Measurements from ENCODE around the gene CSF1R.
"Not testable (repeated sequence)": the region's sequence is repeated elsewhere in the genome, so short reads cannot be mapped to it uniquely, and the experiment has no call there.

The CSF1R gene

DNA sequence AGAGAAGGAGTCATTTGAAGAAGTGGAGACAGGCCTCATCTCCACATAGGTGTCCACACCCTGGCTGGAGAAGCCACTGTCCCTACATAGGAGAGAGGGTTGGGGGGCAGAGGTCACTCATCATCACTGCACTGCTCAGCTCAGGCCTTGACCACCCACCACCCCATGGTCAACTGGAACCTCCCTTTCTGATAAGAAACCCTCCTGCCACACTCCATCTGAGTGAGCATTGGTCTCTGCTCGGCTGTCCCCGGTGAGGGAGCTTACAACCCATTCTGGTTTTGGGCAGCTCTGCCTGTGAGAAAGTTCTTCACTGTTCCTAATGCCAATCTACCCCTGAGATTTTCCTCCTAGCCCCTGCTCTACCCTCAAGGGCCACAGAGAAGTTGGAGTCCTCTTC lies 28.8 kb downstream of the CSF1R start:
- Histone ChIP-seq H3K36me3 (ENCODE audit: insufficient read depth, low read length) (peaks cover 22% of the 10 kb centered on the region), H3K9me3 (ENCODE audit: low read length) (no peaks in the 10 kb centered on the region), H3K4me1 (ENCODE audit: insufficient read depth, low read length) (no peaks in the 10 kb centered on the region), H2AFZ (ENCODE audit: low read depth, low read length) (no peak overlapping the region), H3K4me3 (ENCODE audit: low read length) (no peak overlapping the region), H3K27me3 (ENCODE audit: insufficient read depth, low read length) (no peaks in the 10 kb centered on the region)

DNA sequence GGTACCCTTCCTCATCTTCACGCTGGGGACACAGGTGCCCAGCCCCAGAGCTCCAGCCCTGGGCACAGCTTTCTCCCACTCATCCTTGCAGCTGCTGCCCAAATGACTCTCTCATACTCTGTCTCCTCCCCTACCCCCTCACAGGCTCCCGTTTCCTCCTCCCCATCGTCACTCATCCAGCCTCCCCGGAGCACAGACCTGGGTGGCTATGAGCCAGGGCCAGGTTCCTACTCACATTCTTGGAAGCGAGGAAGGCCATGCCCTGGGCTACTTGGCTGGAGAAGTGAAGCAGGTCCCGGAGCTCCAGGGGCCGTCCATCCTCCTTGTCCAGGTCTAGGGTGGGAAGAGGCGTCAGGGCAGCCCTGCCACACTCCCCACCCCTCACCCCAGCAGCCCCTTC lies 29.3 kb downstream of the CSF1R start:
- H3K4me3 ChIP-seq (ENCODE audit: low read length): no peak overlapping the region
- H3K36me3 ChIP-seq (ENCODE audit: insufficient read depth, low read length): peaks cover 26% of the 10 kb centered on the region
- H2AFZ ChIP-seq (ENCODE audit: low read depth, low read length): no peak overlapping the region
- no peaks in the 10 kb centered on the region for H3K27me3 ChIP-seq (ENCODE audit: insufficient read depth, low read length)
- H3K4me1 ChIP-seq (ENCODE audit: insufficient read depth, low read length): no peaks in the 10 kb centered on the region
- H3K9me3 ChIP-seq (ENCODE audit: low read length): no peaks in the 10 kb centered on the region

DNA sequence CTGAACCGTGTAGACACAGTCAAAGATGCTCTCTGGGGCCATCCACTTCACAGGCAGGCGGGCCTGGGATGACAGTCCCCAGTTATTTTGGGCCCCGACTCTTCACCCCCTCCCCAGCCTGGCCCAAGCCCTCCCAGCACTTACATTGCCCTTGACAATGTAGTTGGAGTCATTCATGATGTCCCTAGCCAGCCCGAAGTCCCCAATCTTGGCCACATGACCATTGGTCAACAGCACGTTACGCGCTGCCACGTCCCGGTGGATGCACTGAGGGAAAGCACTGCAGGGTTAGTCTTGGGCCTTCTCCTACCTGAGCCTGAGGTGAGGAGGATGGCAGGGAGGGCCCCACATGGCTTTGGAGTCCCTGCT lies 30.3 kb downstream of the CSF1R start:
- no peak overlapping the region for H2AFZ ChIP-seq (ENCODE audit: low read depth, low read length)
- H3K9me3 ChIP-seq (ENCODE audit: low read length): no peaks in the 10 kb centered on the region
- no peaks in the 10 kb centered on the region for H3K27me3 ChIP-seq (ENCODE audit: insufficient read depth, low read length)
- H3K36me3 ChIP-seq (ENCODE audit: insufficient read depth, low read length): peaks cover 36% of the 10 kb centered on the region
- no peak overlapping the region for H3K4me3 ChIP-seq (ENCODE audit: low read length)
- no peaks in the 10 kb centered on the region for H3K4me1 ChIP-seq (ENCODE audit: insufficient read depth, low read length)

DNA sequence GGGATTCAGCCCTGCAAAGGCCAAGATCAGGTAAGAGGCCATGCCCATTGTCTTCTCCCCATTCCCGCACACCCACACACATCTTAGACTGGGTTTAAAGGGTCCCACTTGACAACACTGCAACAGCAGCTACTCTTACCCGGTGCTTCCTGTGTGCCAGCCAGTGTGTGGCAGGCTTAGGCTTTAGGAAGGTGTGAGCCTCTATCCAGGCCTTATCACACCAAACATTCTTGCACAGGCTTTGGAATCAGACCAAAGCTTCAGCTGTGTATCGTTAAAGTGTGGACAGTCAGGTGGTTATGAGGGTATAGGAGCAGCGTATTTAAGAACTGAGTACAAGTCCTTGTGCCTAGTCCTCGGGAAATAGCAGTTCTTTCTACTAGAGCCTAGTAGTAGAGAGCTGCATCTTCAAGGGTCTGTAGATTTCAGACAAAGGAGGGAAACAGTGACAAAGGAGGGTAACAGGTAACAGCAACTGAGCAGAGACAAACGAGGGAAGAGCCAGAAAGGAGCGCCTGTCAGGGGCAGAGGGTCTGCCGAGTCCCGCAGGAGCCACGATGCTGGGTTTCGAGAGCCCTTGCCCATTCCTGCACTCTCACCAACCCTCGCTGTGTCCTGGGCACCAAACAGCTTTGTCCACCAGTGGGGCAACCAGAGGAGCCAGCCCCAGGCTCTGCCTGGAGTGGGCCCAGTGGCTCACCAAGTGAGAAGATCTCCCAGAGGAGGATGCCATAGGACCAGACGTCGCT lies 30.9 kb downstream of the CSF1R start:
- Histone ChIP-seq H3K9me3 (ENCODE audit: low read length) (no peaks in the 10 kb centered on the region), H3K36me3 (ENCODE audit: insufficient read depth, low read length) (peaks cover 42% of the 10 kb centered on the region), H3K27me3 (ENCODE audit: insufficient read depth, low read length) (no peaks in the 10 kb centered on the region), H3K4me1 (ENCODE audit: insufficient read depth, low read length) (no peaks in the 10 kb centered on the region), H3K4me3 (ENCODE audit: low read length) (no peak overlapping the region), H2AFZ (ENCODE audit: low read depth, low read length) (no peak overlapping the region)

DNA sequence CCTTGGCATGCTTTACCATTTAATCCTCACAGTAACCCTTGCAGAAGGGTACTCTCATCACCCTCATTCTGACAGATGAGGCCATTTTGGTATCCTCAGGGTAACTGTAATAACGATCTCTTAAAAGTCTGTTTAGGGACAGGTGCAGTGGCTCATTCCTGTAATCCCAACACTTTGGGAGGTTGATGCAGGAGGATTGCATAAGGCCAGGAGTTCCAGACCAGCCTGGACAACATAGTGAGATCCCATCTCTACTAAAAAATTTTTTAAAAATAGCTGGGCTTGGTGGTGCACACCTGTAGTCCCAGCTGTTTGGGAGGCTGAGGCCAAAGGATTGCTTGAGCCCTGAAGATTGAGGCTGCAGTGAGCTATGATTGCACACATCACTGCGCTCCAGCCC lies 31.8 kb downstream of the CSF1R start:
- Histone ChIP-seq H3K27me3 (ENCODE audit: insufficient read depth, low read length) (no peaks in the 10 kb centered on the region), H3K36me3 (ENCODE audit: insufficient read depth, low read length) (peaks cover 51% of the 10 kb centered on the region), H3K4me3 (ENCODE audit: low read length) (no peak overlapping the region), H2AFZ (ENCODE audit: low read depth, low read length) (no peak overlapping the region), H3K9me3 (ENCODE audit: low read length) (no peaks in the 10 kb centered on the region), H3K4me1 (ENCODE audit: insufficient read depth, low read length) (no peaks in the 10 kb centered on the region)

DNA sequence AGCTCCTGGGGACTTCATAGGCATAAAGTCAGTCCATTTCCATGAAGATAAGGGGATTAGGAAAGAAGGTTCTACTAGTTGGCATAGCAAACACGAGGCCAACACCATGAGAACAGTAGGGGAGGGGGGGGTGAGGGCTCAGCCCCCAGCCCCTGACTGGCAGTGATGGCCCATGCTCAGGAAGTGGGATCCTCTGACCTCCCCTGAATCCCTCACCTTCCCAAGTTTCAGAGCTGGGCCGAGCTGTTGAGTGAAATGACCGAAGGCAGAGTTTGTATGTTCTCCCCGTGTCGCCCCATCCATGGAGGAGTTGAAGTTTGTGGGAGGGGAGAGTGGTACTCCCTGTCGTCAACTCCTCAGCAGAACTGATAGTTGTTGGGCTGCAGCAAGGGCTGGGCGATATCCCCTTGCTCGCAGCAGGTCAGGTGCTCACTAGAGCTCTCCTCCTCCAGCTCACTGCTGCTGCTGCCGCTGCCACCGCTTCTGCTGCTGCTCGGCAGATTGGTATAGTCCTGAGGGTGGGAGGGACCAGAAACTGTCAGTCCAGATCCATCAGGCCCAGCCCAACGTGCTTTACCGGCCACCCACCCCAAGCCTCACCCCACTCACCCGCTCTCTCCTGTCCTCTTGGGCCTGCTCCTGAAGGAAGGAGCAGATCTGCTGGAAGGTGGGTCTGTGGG lies 32.5 kb downstream of the CSF1R start:
- no peaks in the 10 kb centered on the region for H3K4me1 ChIP-seq (ENCODE audit: insufficient read depth, low read length)
- no peaks in the 10 kb centered on the region for H3K9me3 ChIP-seq (ENCODE audit: low read length)
- peaks cover 58% of the 10 kb centered on the region for H3K36me3 ChIP-seq (ENCODE audit: insufficient read depth, low read length)

DNA sequence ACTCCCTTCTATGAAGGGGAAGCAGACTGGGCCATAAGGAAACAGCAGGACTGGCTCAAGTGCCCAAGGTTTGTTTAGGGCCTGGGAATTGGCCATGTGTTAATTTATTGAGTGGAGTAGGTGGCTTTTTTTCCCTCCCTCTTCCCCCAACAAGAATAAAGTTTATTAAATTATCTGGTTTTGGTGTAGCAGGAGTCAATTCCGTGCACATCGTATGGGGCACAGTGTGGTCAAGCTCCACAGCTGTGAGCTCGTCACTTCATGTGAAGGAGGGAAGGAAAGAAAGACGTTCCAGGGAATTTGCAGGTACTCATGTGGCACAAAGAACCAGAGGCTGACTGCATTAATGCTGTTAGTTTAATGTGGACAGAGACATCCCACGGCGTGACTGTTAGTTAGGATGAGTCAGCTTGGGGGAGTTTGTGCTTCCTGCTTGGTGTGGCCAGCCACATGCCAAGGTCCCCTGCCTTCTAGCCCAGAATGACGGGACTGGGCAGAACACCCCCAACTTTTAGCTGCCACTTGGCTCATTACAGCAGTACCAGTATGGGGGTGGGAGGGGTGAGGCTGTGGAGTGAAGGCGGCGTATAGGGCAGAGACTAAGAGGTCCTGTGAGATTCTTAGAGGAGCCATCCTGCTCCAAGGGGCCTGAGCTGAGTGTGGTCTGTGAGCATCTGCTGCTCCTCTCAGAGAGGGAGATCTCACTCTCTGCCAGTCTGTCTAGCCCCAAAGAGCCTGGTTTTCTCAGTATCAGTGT lies 33.2 kb downstream of the CSF1R start:
- Histone ChIP-seq H3K27me3 (ENCODE audit: insufficient read depth, low read length) (no peaks in the 10 kb centered on the region), H3K4me1 (ENCODE audit: insufficient read depth, low read length) (no peaks in the 10 kb centered on the region), H3K9me3 (ENCODE audit: low read length) (no peaks in the 10 kb centered on the region), H3K4me3 (ENCODE audit: low read length) (no peak overlapping the region), H3K36me3 (ENCODE audit: insufficient read depth, low read length) (peaks cover 65% of the 10 kb centered on the region), H2AFZ (ENCODE audit: low read depth, low read length) (no peak overlapping the region)

More for the DNA sequence above, 32.5 kb downstream of the CSF1R start:
- no peak overlapping the region for H3K4me3 ChIP-seq (ENCODE audit: low read length)
- H2AFZ ChIP-seq (ENCODE audit: low read depth, low read length): no peak overlapping the region
- no peaks in the 10 kb centered on the region for H3K27me3 ChIP-seq (ENCODE audit: insufficient read depth, low read length)

DNA sequence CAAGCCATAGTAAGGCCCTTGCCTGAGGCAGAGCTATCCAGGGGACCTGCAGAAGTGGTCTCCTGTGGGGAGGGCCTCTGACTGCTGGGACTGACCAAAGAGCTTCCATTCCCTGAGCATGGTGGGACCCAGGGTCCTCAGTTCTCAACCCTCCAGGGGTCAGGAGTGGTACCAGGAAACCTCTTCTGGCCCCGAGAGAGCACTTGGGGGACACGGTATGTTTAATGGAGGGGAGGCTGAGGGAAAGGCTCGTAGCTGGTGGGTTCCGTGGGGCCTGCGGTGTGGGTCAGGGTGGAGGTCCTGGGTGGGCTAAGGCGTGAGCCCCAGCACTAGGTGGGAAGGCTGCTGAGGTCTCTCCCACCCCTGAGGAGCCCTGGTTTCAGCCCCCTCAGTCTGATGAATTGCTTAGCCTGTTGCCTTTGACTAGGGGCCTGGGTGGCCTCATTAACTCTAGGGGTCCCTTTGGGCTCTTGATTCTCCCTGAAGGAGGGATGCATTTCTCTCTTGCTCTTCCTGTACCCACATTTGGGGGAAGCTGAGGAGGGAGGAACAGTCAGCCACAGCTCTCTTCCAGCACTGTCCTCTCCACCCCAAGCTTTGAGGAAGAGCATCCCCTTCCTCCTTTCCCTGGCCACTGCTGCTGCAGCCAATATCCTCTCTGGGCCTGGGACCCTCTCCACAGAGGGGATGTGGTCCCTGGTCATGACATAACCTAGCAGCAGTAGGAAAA lies 34.0 kb downstream of the CSF1R start:
- Histone ChIP-seq H3K27me3 (ENCODE audit: insufficient read depth, low read length) (no peaks in the 10 kb centered on the region), H2AFZ (ENCODE audit: low read depth, low read length) (no peak overlapping the region), H3K36me3 (ENCODE audit: insufficient read depth, low read length) (peaks cover 73% of the 10 kb centered on the region), H3K4me1 (ENCODE audit: insufficient read depth, low read length) (no peaks in the 10 kb centered on the region), H3K4me3 (ENCODE audit: low read length) (no peak overlapping the region), H3K9me3 (ENCODE audit: low read length) (no peaks in the 10 kb centered on the region)

DNA sequence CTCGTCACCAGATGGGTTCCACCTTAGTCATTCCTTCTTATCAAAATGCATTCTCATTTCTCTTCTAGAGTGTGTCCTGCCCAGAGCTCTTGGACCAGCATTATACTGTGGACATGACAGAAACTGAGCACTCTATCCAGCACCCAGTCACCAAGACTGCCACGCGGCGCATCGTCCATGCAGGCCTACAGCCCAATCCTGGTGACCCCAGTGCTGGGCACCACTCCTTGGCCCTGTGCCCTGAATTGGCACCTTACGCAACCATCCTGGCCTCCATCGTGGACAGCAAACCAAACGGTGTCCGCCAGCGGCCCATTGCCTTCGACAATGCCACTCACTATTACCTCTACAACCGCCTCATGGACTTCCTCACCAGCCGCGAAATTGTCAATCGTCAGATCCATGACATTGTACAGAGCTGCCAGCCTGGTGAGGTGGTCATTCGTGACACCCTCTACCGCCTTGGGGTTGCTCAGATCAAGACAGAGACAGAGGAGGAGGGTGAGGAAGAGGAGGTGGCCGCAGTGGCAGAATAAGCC lies 34.6 kb downstream of the CSF1R start:
- Histone ChIP-seq H3K9me3 (ENCODE audit: low read length) (no peaks in the 10 kb centered on the region), H2AFZ (ENCODE audit: low read depth, low read length) (no peak overlapping the region), H3K27me3 (ENCODE audit: insufficient read depth, low read length) (no peaks in the 10 kb centered on the region), H3K36me3 (ENCODE audit: insufficient read depth, low read length) (peaks cover 77% of the 10 kb centered on the region), H3K4me1 (ENCODE audit: insufficient read depth, low read length) (no peaks in the 10 kb centered on the region), H3K4me3 (ENCODE audit: low read length) (no peak overlapping the region)

DNA sequence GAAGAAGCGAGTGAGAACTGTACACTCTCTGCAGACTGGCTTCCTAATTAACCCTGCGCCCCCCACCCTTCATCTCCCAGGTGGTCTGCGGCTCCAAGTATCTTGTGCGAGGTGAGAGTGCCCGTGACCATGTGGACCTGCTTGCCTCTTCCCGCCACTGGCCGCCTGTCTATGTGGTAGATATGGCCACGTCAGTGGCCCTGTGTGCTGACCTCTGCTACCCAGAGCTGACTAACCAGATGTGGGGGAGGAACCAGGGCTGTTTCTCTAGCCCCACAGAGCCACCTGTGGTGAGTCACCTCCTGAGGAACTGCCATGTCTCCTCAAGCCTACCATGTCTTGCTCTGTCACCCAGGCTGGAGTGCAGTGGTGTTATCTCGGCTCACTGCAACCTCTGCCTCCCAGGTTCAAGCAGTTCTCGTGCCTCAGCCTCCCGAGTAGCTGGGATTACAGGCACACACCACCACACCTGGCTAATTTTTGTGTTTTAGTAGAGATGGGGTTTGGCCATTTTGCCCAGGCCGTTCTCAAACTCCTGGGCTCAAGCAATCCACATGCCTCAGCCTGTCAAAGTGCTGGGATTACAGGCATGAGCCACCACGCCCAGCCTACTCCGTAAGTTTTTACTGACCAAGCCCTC lies 36.1 kb downstream of the CSF1R start:
- H3K4me1 ChIP-seq (ENCODE audit: insufficient read depth, low read length); H3K27me3 ChIP-seq (ENCODE audit: insufficient read depth, low read length); H3K4me3 ChIP-seq (ENCODE audit: low read length); H2AFZ ChIP-seq (ENCODE audit: low read depth, low read length); H3K9me3 ChIP-seq (ENCODE audit: low read length): not testable (repeated sequence)
- H3K36me3 ChIP-seq (ENCODE audit: insufficient read depth, low read length): peaks cover 86% of the 10 kb centered on the region

DNA sequence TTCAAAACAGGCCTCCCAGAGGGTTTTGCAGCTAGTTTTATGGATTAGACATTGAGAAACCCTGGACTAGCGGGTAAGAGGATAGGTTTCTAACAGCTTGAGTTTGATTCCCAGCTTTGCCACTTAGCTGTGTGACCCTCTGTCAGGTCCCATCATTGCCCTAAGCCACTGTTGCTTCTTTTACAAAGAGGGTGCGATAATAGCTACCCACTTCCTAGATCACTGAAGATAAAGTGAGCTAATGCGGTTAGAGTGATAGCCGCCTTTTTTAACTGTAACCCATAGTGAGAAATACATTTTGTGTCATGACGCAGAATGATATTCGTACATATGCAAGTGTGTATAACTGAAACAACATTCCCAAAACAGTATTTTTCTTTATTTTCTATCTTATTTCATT lies 40.3 kb downstream of the CSF1R start:
- Histone ChIP-seq H3K27me3 (ENCODE audit: insufficient read depth, low read length) (no peaks in the 10 kb centered on the region), H3K4me3 (ENCODE audit: low read length) (no peak overlapping the region), H3K36me3 (ENCODE audit: insufficient read depth, low read length) (peaks cover 93% of the 10 kb centered on the region), H3K4me1 (ENCODE audit: insufficient read depth, low read length) (no peaks in the 10 kb centered on the region), H2AFZ (ENCODE audit: low read depth, low read length) (no peak overlapping the region), H3K9me3 (ENCODE audit: low read length) (no peaks in the 10 kb centered on the region)

DNA sequence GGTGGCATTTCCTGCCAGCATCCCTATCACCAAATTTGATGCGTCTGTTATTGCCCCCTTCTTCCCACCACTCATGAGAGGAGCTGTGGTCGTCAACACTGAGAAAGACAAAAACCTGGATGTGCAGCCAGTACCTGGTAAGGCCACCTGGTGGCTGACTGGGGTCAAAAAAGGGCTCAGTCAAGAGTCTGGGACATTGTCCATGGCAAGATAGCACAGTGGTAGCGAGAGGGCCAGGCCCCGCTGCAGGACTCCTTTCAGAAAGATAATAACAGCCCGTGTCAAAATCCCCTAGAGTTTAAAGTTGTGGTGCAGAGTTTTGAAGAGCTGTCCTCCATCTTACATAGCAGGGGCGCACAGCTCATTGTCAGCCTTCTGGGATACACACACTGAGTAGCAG lies 40.8 kb downstream of the CSF1R start:
- no peak overlapping the region for H3K4me3 ChIP-seq (ENCODE audit: low read length)
- no peaks in the 10 kb centered on the region for H3K27me3 ChIP-seq (ENCODE audit: insufficient read depth, low read length)
- H3K4me1 ChIP-seq (ENCODE audit: insufficient read depth, low read length): no peaks in the 10 kb centered on the region
- peaks cover 92% of the 10 kb centered on the region for H3K36me3 ChIP-seq (ENCODE audit: insufficient read depth, low read length)
- H2AFZ ChIP-seq (ENCODE audit: low read depth, low read length): no peak overlapping the region
- H3K9me3 ChIP-seq (ENCODE audit: low read length): no peaks in the 10 kb centered on the region

All from neuron (in vitro differentiated cells).